Medulla oblongata (tissue), 1 donor: ENCODE data around the gene CNOT6L.

Source experiments
- DNase-seq: peaks from one replicate; pipeline ENCODE4 v3.0.0-alpha.2; 2015; ENCODE audit errors: extremely low spot score

The CNOT6L gene

DNA sequence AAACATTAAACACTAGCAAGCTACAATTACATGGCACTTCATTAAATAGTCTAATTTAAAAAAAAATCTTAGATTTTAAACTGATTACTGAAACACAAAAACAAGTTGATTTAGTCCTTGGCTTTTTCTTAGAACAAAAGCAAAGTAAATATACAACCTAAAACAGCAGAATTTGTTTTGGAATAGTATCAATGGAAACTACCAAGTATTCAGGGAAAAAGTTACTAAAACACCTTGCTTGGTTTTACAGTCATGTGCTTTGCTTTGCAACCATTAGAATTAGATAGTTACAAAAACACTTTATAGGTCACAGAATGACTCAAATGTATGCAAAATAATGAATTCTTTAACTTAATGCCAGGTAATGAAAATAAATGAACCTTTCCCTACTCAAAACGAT lies 105.3 kb downstream of the CNOT6L start:
- no peak for DNase-seq

DNA sequence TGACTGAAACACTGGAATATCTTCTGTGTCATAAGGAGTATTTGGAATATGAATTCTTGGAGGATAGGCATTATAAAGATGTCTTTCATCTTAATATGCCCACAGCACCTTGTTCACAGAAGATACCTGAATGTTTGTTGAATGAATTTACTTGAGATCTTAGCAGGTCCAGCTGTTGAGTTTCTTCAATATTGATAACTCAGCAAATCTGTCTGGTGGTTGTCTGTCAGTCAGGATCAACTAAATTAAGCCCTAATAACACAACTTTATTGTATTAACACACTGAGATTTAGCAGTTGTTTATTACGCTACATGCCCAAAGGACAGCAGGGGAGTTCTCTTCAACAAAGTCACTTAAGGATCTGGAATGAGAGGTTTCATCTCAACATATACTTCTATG lies 106.5 kb downstream of the CNOT6L start:
- DNase-seq: no peak

DNA sequence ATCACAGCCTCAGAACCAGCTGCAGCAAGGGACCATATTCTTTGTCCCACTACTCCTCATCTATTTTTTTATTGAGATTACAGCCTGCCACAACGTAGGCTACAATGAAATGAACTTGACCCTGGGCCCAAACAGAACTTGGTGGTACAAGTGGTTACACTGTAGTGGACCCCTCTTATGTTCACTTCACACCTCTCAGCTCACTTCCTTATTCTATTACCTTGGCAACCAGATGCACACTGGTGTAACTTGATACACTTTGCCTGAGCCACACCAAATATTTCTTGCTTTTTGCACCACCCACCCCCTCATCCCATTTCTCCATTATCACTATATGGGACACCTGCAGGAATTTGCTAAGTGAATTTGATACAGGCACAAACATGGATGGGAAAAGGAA lies 107.7 kb downstream of the CNOT6L start:
- no peak for DNase-seq

DNA sequence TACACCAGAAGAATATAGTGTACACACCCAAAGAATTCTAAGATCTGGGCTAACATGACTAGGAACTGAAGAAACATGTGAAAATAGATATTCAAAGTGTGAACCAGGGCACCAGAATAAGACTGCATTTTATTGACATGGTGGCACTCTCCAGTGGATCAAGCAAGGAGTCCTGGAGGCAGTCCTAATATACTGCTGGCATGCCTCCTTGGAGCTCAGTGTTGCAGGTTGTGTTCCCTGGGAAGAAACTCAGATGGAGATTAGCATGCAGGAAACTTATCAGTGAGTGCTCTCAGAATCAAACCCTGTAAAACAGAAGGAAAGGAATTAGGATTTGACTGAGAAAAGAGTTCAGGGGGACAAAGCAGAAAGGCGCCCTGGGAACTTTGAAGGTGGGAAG lies 108.5 kb downstream of the CNOT6L start:
- no peak for DNase-seq

DNA sequence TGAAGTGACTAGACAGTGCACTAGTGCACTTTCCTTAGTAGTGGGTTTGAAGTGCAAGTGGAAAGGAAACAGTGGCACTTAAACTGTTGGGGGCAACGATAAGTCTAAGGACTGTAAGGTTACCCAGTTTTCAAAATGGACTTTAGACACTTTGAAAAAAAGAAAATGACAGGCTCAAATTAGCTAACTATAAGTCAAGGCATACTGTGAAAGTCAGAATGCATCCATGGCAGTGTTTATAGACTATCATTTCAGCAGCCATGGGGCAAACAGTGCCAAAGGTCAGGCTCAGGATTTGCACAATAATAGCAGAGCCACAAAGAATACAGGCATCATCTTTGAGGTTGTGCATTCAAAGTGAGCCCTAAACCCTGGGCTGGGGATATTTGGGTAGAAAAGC lies 109.1 kb downstream of the CNOT6L start:
- DNase-seq: no peak

DNA sequence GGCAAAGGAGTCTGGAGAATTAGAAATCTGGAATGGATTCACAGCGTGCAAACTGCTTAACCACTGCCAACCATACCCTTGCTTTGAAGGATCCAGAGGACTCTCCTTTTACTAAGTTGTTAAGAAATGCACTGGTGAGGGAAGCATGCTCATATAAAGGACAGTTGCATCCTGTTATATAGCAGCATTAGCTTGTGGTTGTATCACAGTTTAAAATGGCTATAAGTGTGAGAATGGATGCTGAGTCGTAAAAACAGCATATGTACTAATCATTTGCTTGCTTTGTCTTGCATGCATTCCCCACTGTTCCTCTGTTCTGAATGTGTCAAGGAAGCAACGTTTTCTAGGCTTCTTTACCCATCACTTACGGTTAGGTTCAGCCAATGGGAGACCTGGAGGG lies 112.5 kb downstream of the CNOT6L start:
- no peak for DNase-seq

DNA sequence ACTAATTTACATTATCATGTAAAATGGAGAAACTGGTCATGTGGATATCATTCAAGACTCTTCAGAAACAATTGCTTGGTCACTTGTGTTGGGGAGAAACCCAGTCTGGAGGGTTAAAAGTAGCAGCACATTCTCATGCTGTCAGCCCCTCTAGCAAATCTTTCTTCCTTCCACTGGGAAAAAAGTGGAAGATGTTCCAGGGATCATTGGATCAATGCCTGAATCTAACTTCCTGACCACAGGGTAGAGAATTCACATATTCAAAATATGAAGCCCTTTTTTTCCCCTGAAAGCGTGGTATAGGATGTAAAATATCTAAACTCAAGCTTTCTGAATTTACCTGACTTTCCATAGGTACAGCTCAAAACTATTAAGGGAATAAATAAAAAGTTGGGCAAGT lies 115.5 kb downstream of the CNOT6L start:
- no peak for DNase-seq

DNA sequence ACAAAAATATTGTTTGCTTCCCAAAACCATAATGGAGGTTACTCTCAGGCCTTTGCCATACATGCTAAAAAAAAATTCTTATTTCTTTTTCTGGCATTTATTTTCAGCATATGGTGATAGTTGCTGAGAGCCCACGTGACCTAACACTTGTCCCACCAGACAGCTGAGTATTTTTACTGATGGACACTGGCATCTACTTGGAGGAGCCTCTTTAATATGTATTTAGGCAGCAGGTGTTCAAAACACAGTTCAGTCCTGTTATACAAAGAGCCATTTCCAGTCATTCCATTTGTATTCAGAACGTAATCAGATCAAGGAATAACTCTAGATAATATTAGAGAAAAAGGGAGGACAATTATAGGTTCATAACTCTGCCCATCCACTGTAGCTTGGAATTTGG lies 118.0 kb downstream of the CNOT6L start:
- DNase-seq: no peak

DNA sequence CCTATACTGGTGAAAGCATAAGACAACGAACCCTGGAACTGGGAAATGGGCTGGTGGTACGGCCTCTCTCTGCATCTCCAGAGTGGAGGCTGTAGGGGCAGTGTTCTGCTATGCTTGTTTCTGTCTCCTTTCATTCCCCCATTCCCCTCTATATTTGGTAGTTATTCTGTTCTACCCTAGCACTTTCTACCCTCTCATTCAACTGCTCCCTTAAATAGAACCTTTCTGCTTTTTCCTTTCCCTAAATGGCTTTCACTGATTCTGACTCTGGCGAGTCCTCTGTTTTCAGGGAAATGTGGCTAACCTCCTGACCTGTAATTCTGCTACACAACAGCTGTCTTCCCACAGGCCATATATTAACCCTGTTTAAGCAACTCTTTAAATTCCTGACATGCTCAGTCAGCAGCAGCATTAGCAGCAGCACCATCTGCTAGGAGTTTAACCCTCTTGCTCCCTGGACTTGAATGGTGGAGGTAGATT lies 119.4 kb downstream of the CNOT6L start:
- DNase-seq: no peak

DNA sequence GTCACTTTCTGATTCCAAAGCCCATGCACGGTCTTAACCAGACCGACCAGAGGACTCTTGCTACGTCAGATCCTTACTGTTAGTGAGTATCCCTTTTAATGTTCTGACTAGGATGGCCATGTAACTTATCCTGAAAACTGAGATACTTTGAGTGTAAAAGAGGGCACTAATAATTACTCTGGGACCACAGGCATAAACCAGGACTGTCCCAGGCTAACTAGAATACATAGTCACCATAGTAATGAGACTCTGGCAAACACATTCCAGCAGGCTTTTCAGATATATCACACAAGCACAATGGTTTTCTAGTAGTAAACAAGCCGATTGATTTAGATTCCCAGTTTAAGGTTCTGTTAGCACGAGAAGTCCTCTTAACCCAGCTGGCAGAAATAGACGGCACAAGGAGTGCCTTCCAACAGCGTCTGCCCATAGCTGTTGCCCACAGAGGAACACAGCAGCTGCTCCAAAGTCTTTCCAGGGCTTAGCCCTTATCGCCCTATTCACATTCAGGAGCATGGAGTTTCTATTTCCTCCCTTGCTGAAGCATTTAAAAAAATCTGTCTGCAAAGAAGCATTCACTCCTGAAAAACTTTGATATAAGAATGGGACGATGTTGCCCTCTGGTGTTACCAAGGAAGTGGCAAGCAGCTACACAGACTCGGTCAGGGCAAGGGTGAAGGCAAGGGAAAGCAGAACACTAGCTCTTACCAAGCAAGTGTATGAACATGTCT lies 121.1 kb downstream of the CNOT6L start:
- DNase-seq: peak; percentile 69

DNA sequence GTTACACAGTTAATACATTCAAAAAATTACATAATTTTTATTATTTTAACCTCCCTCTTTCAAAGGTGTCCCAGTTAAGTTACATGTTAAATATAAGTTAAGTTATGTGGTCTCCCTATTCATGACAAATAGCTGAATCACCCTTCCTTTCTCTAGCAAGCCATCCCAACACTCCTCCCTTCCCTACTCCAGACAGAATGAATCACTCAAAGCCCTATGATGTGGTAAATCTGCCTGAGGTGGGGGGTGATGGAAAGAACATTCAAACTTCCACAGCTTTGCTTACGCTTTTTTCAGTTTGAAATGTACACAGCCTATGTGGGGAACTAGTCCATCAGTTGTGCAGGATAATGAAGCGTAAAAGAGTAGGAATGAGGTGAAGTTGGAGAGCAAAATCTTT lies 123.4 kb downstream of the CNOT6L start:
- DNase-seq: no peak

DNA sequence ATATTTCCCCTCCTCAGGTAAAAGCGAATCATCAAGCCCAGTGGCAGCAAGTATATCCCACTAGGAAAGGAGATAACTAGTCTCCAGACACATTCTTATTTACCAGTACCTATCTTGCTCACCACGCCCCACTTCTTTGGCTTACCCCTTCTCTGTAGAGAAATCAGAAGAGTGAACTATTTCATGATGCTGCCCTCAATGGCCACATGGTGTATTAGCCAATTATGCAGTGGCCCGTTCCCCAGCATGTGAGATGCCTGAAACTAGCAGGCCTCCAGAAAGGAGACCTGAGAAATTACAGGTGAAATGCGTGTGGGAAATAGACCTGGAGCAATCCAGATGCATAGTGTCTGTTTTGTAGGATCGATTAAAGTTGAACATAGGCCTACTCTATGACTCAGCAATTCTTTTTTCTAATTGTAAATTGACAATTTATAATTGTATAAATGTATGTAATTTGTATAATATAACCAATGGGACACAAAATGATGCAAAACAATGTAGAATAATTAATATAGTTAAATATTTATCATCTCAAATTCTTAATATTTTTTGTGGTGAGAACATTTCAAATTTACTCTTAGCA lies 126.2 kb downstream of the CNOT6L start:
- DNase-seq: no peak

DNA sequence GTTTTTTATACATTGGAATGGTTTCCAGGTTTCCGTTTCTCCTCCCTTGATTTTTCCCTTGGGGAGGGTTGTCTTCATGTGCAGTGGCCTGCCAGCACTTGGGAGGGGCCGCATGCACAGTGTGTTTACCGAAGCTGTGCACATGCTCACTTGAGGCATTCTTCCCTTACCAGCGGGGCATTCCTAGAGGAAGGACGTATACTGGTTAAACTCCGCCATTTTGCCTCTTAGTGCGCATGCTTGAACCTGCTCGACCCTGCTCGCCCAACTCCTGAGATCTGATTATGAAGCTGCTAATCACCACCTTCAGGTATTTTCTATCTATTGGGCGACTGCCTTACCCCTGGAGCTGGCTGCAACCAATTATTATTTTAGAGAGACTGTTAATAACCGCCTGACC lies 137.4 kb downstream of the CNOT6L start:
- no peak for DNase-seq

DNA sequence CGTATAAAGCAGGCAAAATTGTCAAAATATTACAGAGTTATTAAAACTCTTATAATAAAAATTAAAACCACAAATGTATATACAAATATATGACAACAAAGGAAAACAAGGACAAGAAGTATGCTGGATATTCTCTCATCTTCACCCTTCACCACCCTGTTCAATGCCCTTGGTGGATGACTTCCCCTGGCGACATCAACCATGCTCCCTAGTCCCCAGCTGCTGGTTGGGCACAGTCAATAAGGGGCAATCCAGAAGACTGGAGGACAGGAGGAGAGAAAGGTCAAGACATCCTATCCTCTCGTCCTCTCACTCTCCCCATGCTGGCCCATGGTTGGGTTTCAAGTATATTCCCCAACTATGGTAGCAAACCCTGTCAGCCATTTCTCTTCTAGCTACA lies 142.3 kb downstream of the CNOT6L start:
- no peak for DNase-seq

DNA sequence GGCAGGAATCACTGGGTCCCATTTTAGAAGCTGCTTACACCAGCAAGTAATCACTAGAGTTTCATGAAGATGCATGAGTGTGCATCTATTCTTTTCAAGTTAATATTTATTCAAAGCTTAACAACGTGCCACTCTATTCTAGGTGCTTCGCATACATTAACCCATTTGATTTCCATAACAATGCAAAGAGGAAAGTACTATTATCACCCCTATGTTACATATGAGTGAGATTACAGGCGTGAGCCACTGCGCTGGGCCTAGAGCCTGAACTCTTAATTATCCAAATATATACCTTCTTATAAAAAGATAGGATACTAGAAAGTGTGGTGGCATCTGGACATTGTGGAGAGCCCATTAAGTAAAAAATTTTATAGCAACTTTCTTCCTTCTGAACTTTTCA lies 148.1 kb downstream of the CNOT6L start:
- DNase-seq: no peak

DNA sequence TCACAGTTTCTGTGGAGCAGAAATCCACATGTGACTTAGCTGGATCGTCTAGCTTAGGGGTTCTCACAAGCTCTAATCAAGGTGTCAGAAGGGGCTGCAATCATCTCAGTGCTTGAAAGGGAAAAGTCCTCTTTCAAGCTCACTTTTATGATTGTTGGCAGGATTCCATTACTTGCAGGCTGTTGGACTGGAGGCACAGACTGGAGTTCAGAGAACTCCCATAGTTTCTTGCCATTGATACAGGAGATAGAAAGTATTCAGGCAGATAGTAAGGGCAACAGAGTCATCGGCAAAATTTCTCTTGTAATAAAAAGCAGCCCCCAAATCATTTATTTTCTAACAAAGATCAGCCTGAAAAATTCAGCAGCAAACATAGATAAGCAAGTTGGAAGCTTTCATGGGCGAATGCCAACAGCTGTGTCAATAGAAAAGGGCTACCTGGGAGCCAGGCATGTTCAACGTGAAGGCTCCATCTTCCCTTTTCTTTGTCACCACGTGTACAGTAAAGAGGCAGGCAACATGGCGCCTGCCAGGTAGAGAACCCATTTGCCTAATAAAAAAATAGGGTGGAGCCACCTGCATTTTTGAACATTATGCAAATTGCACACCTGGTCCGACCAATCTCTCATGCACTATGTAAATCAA lies 149.1 kb downstream of the CNOT6L start:
- DNase-seq: no peak

DNA sequence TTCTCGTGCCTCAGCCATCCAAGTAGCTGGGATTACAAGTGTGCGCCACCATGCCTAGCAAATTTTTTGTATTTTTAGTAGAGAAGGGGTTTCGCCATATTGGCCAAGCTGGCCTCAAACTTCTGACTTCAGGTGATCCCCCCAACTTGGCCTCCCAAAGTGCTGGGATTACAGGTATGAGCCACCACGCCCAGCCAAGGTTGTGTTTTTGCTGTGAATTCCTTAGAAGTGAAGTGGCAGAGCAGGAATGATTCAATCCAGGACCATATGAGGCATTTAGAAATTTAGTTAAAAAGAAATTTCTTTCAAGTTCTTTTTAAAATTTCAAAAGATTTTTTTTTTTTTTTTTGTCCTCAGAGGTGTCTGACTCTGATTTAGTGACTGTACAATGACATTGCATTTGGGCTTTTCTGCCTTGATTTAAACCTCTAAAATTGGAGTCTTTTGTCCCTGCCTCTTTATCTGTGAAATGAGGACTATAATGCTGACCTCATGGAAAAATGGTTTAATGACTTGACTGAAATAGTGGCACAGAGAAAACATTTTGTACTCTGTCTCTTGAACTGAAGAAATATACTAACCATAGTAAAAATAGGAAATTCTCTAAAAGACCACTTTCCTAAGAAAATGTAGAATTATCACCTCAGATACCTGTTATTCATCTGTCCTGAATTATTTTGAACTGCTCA lies 153.6 kb downstream of the CNOT6L start:
- DNase-seq: no peak
